DOHH2 (cell line): Measurements from ENCODE around the gene BAIAP2.

Source experiments
- H3F3A ChIP-seq: fragments of 200-600 bp; sonication (generic), shearing (Covaris generic); 2 replicates; pipeline ENCODE4 v1.6.0; 2016; ENCODE audit warnings: antibody characterized with exemption, mild to moderate bottlenecking; ENCODE audit not compliant: control insufficient read depth, insufficient read depth
- H3K27ac ChIP-seq: fragments of 200-600 bp; sonication (generic); 2 replicates; pipeline ENCODE4 v1.5.1; 2014; ENCODE audit warnings: low read depth, mild to moderate bottlenecking, low read length, moderate library complexity
- H3K27me3 ChIP-seq: fragments of 200-600 bp; sonication (generic); 2 replicates; pipeline ENCODE4 v1.6.1; 2014; ENCODE audit warnings: mild to moderate bottlenecking, low read length, mixed read lengths; ENCODE audit not compliant: control insufficient read depth
- H3K36me3 ChIP-seq: fragments of 200-600 bp; sonication (generic); 2 replicates; pipeline ENCODE4 v1.6.1; 2014; ENCODE audit warnings: mild to moderate bottlenecking, low read length, moderate library complexity, mixed read lengths; ENCODE audit not compliant: control insufficient read depth
- H3K4me1 ChIP-seq: fragments of 200-600 bp; sonication (generic); 2 replicates; pipeline ENCODE4 v1.6.1; 2014; ENCODE audit warnings: mild to moderate bottlenecking, low read length, mixed read lengths; ENCODE audit not compliant: control insufficient read depth
- H3K4me2 ChIP-seq: fragments of 200-600 bp; sonication (generic); 2 replicates; pipeline ENCODE4 v1.6.0; 2014; ENCODE audit warnings: mild to moderate bottlenecking, low read length, moderate library complexity
- H3K4me3 ChIP-seq: fragments of 200-600 bp; sonication (generic); 2 replicates; pipeline ENCODE4 v1.5.1; 2014; ENCODE audit warnings: mild to moderate bottlenecking, low read length, mixed read lengths
- H3K79me2 ChIP-seq: fragments of 200-600 bp; sonication (generic); 2 replicates; pipeline ENCODE4 v1.6.1; 2014; ENCODE audit warnings: mild to moderate bottlenecking, low read length, mixed read lengths; ENCODE audit not compliant: control insufficient read depth
- H3K9me2 ChIP-seq: fragments of 200-600 bp; sonication (generic); replicated peaks from 2 replicates; pipeline ENCODE4 v1.6.1; 2014; ENCODE audit warnings: mild to moderate bottlenecking, low read length, mixed read lengths; ENCODE audit not compliant: control insufficient read depth
- H3K9me3 ChIP-seq: fragments of 200-600 bp; sonication (generic); 2 replicates; pipeline ENCODE4 v1.6.1; 2014; ENCODE audit warnings: antibody characterized with exemption, low read length, mixed read lengths; ENCODE audit not compliant: control insufficient read depth, insufficient read depth
- H4K20me1 ChIP-seq: fragments of 200-600 bp; sonication (generic); 2 replicates; pipeline ENCODE4 v1.6.0; 2014; ENCODE audit warnings: low read depth, mild to moderate bottlenecking, antibody characterized with exemption, low read length, moderate library complexity; ENCODE audit not compliant: control insufficient read depth, insufficient read depth
- EZH2phosphoT487 ChIP-seq: fragments of 200-600 bp; sonication (generic); IDR thresholded peaks from 2 replicates; pipeline ENCODE4 v1.6.1; 2017; ENCODE audit warnings: borderline replicate concordance, mild to moderate bottlenecking, antibody characterized with exemption, low read length, moderate library complexity, mixed read lengths
- TF ChIP-seq, protein P1 (sequence below): fragments of 200-600 bp; sonication (generic); IDR thresholded peaks from one replicate; pipeline ENCODE4 v1.5.1; 2014; ENCODE audit warnings: antibody characterized with exemption, mild to moderate bottlenecking, low read depth, low read length; ENCODE audit not compliant: poor library complexity, severe bottlenecking

The BAIAP2 gene

DNA sequence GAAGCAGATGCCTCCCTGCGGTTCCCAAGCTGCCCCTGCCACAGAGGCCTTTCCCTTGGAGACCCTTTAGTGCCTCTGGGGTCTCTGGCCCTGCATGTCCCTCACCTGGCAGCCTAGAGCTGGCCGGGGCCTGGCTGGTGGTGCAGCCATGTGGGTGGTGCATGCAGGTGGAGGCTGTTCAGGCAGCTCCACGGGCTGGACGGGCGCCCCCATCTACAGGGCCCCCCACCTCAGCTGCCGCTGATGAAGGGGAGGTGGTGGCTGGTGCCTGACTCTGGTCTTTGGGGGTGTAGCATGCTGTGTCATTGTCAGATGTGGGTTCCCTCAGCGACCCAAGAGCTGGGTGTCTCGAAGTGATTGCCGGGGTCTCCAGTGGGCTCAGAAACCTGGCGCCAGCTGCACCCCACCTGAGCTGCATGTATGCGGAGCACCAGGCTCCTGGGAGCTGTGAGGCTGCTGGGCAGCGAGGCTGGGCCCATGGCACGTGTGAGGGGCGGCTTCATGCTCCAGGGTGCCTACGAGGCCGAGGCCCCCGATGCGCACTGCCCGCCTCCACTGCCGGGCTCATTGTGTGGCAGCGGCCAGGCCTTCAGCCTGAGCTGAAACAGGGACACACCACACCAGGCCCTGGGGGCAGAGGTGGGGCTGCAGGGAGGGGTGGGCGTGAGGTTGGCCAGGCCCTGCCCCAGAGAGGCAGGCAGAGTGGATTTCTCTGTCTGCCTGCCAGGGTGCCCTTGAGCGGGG is 57.0 kb downstream of the BAIAP2 start:
- H3F3A ChIP-seq = no peaks in the 10 kb centered on the region
- H3K9me3 ChIP-seq = no peaks in the 10 kb centered on the region
- TF ChIP-seq, protein P1, sequence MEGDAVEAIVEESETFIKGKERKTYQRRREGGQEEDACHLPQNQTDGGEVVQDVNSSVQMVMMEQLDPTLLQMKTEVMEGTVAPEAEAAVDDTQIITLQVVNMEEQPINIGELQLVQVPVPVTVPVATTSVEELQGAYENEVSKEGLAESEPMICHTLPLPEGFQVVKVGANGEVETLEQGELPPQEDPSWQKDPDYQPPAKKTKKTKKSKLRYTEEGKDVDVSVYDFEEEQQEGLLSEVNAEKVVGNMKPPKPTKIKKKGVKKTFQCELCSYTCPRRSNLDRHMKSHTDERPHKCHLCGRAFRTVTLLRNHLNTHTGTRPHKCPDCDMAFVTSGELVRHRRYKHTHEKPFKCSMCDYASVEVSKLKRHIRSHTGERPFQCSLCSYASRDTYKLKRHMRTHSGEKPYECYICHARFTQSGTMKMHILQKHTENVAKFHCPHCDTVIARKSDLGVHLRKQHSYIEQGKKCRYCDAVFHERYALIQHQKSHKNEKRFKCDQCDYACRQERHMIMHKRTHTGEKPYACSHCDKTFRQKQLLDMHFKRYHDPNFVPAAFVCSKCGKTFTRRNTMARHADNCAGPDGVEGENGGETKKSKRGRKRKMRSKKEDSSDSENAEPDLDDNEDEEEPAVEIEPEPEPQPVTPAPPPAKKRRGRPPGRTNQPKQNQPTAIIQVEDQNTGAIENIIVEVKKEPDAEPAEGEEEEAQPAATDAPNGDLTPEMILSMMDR = no peak
- TF ChIP-seq EZH2phosphoT487 = no peak
- no peaks in the 10 kb centered on the region for H3K79me2 ChIP-seq
- H3K36me3 ChIP-seq = no peaks in the 10 kb centered on the region
- no peak overlapping the region for H3K4me2 ChIP-seq
- H3K4me1 ChIP-seq = no peaks in the 10 kb centered on the region
- no peaks in the 10 kb centered on the region for H3K9me2 ChIP-seq
- no peaks in the 10 kb centered on the region for H4K20me1 ChIP-seq
- no peak overlapping the region for H3K27ac ChIP-seq
- H3K27me3 ChIP-seq = peaks cover 12% of the 10 kb centered on the region
- H3K4me3 ChIP-seq = no peak overlapping the region

DNA sequence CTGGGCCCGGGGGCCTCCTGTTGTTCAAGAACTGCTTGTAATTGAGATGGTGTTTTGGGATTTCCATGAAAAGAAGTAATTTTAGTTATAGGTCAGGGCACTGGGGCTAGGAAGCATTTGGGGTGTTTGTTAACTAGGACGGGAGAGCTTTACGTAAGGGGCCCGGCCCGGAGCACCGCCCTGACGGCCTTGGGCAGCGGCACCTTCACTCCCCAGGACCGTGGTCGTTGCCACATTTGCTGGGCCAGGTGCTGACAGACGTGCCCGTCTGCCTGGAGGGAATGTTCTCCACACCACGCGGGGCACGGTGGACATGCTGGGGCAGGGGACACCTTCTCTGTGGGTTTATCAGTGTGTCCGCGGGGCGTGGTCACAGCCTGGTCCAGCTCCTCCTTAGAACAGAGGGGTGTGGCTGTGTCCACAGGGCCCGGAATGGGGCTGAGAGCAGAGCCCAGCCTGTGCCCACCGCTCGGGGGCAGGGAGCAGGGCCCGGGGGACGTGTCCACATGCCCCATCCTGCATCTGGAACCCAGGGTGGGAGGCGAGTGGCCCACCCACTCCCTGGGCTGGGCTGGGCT is 57.7 kb downstream of the BAIAP2 start:
- Histone ChIP-seq H3K4me2 (no peak overlapping the region), H3K4me1 (no peaks in the 10 kb centered on the region), H3K36me3 (no peaks in the 10 kb centered on the region), H3K9me2 (no peaks in the 10 kb centered on the region), H3K79me2 (no peaks in the 10 kb centered on the region), H3K27ac (no peak overlapping the region), H3K27me3 (peaks cover 12% of the 10 kb centered on the region), H4K20me1 (no peaks in the 10 kb centered on the region), H3K9me3 (no peaks in the 10 kb centered on the region), H3K4me3 (no peak overlapping the region), H3F3A (no peaks in the 10 kb centered on the region)
- no peak for TF ChIP-seq EZH2phosphoT487
- TF ChIP-seq, protein P1 = no peak

DNA sequence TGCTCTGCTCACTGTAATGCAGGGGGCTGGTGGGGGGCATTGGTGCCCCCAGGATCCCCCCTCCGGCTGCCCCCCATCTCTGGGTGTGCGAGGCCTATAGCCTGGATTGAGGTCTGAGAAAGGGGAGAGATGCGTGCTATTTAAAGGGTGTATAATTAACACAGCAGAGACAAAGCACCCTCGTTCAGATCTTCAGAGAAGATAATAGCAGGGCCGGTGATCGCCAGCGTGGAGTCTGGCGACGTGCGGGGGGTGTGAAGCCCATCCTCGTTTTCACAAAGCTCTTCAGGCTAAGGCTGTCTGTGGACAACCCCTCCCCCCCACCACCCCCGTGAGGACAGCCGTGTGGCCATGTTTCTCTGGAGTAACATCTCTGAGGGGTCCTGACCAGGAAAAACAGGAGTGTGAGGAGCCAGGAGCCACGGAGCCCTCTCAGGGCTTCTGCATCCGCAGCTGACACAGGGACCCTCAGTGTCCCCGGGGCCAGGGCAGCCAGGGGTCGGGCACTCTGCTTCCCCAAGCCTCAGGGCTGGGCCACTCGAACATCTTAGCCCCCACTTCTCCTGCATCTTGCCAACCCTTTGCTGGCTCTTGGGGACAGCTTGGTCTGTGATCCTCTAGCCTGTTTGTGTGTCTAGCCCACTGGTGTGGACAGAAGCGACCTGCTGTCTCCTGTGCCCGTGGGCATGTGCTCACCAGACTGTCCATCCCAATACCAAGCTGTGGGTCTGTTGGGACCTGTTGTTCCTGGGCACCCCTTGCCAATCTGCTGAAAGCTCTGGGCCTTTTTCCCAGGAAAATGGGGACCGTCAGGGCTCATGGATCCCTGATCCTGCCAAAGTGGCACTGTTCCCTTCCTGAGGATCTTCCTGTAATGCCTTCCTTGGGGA is 58.9 kb downstream of the BAIAP2 start:
- Histone ChIP-seq H3K79me2 (no peaks in the 10 kb centered on the region), H3F3A (no peaks in the 10 kb centered on the region), H3K27ac (no peak overlapping the region), H3K4me3 (no peak overlapping the region), H4K20me1 (no peaks in the 10 kb centered on the region), H3K9me2 (no peaks in the 10 kb centered on the region), H3K4me1 (no peaks in the 10 kb centered on the region), H3K4me2 (no peak overlapping the region), H3K36me3 (no peaks in the 10 kb centered on the region), H3K9me3 (no peaks in the 10 kb centered on the region), H3K27me3 (peaks cover 12% of the 10 kb centered on the region)
- TF ChIP-seq, protein P1 = no peak
- no peak for TF ChIP-seq EZH2phosphoT487
